HG02610 (cell line): Measurements from ENCODE around the gene SOHLH2.

Experiments used
- ATAC-seq: cut with Tn5 transposase; IDR thresholded peaks from one replicate; pipeline ENCODE4 v1.9.1; 2021; ENCODE audit warnings: mild to moderate bottlenecking, moderate library complexity; ENCODE audit not compliant: unreplicated experiment

Gene SOHLH2

DNA sequence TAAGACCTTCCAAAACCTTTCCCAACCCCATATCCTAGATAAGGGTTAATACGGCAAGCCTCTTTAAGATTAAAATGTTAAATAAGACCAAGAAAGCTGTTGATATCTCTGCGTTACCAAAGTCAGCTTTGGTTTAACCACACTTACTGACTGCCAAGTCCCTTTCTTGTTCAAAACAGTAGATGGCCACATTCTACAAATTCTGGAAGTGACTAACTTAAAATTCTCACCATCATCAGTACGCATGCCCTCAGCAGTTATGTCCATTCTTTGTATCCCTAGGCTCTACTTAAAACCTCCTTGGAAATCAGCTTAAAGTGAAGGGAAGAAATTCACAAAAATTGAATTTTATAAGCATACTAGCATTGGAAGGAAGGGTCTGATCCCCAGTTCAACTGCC lies 23.6 kb downstream of the SOHLH2 start:
- ATAC-seq = no peak

DNA sequence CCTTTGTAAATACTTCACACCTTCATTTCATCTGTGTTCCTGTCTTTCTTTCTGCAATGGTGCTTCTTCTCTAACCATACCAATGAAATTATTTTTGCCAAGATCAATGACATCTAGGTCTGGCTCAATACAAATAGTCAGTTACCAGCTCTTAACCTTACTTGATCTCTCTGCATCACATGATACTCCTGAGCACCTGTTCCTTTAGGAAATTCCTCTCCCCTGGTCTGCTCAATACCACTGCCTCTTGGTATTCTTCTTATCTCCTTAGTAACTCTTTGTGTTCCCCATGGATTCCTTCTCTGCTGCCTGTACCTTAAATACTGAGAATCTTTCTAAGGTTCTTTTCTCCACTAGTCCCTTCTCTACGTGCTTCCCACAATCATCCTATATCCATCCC lies 25.9 kb downstream of the SOHLH2 start:
- ATAC-seq = no peak

DNA sequence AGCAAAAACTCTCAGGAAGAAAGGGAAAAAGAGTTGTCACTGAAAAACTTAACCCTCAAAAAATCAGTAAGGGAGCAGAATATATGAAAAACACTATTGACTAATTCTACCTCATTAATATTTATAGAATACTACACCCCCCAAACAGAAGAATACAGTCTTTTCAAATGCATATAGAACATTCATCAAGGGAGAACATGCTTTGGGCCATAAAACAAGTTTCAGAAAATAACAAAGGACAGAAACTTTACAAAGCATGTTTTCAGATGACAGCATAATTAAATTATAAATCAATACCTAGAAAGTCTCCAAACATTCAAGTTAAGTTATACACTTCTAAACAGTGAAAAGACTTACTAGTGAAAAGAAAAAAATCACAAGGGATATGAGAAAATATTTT lies 30.5 kb downstream of the SOHLH2 start:
- no peak for ATAC-seq

DNA sequence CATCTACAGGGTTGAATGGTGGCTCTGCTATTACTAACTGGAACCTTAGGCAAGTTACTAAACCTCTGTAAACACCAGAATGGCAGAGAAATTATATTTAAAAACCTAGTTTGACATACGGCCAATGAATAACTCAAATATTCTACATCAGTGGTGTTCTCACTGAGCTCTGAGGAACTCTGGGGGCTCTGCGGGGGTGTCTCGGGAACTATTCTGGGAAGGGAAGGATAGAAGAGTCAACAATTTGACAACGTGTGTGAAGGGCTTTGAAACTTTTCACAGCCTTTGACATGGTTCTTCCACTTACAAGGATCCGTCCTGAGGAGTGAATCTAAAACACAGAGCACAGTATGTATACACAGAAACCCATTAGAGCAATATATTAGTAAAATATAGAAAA lies 38.7 kb downstream of the SOHLH2 start:
- ATAC-seq = no peak

DNA sequence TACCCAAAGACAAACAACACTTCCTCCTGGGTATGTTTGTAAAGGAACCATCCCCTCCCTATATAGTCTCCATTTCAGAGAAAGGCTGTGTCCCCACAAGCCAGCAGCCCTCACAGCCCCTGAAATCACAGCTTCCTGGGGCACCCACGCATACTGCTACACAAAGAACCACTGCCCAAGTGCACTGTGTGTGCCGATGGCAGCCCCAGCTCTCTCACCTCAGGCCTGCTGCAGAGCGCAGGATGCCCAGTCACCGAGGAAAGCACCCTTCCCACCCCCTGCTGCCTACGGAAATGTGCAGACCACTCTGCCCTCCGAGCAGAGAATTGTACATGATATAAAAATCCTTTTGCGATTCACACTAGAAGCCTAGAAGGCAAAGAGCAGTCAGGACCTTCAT lies 39.4 kb downstream of the SOHLH2 start:
- ATAC-seq = no peak

DNA sequence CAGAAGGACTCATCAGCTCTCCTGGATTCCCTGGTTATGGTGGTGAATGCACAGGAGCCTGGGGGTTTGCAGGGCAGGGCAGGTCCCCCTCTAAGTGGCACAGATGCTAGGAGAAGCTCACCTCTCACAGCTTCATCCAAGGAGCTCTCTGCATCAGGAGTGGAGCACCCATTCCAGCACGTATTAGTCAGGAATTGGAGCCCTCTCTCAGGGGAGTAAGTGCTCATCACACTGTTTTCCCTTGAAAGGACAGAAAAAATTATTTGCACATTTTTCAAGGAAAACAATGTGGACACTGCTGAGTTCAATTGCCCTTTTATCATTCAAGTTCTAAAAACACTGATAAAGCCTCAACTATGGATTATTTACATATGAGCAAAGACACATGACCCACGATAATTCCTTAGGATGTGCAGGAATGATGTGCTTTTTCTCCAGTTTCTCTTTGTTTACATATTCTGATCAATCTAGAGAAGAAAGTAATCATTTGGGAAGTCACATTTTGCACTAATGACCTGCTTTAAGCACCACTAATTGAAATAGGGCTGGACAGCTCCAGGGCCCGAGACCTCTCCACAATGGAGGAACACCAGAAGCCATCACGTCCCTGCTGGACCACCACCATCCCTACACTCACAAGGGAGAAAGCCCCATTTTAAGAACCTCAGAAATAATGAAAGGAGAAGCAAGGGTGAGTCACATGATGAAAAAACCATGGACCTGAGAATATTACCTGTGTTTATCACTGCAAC lies 40.6 kb downstream of the SOHLH2 start:
- no peak for ATAC-seq

DNA sequence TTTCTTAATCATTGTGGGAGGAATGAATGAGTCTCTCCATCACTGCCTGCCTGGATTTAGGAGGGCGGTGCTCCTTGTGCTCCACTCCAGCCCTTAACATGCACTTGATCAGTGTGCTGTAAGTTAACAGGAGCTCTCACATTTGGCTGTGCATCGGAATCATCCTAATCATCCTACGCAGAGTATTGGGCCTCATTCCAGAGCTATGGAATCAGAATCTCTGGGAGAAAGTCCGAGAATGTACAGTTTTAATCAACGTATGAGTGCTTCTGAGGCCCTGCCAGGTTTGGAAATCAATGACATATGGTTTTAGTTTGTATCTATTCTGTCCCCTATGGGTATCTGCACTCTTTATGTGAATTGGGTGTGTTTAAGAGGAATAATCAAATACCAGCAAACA lies 48.3 kb downstream of the SOHLH2 start:
- no peak for ATAC-seq

DNA sequence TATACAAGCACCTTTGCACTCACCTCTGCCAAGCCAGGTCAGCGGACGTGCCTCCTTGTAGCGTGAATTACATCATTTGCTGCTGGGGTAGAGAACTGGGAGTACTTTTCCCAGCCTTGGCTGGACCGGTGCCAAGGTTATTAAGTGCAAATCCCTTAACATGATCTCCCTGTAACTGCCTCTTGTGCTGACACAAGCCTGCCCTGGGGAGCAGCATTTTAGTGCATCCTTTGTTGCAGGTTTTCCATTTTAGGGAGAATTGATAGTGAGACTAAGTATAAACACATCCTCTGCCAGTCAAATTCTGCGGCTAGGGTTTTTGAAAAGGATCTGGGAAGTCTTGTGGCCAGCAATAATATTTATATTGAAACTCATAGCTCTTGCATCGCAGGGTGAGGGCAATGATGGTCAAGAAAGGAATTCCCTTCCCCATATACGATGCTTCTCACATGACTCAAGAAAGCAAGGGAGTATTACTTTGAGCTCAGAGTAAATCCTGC lies 50.5 kb downstream of the SOHLH2 start:
- no peak for ATAC-seq

DNA sequence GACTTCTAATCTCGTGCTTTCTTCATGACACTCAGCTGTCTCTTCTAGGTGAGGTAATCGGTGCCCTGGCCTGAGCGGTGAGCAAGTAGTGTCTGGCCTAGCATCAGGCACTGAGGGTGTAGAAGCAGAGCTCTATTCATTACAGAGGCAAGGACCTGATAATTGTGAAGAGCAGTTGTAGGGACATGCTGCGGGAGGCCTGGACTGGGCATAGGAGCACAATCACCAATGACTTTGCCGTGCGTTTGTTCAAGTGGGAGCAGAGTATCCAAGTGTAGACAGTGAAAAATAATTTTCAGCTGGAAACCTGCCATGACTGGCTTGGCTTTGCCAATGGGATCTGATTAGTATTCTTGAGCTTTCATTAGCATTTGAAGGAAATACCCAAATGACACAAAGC lies 51.1 kb downstream of the SOHLH2 start:
- ATAC-seq = no peak

DNA sequence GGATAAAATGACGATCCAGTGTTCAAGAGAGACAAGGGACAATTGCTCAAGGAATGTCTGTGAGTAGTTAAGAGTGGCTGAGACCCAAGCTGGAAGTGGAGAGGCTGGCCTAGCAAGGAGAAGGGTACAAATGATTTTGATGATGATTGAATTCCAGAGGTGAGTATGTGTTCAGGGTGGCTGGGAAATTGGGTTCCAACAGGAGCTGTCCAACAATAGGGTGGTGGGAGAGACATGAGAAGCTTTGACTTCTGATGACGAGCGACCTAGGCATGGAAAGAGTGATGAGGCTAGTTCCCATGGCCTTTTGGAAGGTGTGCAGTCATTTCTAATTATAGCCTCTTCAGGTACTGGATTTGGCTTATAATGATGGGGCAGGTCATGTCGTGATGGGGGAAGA lies 54.1 kb downstream of the SOHLH2 start:
- ATAC-seq = no peak

DNA sequence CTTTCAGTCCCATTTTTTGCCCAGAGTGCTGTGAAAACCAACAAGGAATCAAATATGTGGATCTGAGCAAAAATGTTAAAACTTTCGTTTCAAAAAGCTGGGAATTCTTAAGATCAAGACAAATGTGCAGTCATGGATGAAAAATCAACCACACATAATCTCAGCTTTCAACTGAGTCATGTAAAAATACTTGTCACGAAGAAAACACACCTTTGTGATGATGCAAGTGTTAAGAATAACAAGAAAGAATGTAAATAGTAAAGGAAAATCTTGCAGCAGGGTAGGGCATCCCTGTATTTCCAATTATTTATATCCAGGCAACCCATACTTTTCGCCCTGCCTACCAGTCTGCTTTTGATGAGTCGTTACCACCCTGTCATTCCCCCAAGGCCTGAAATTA lies 55.7 kb downstream of the SOHLH2 start:
- ATAC-seq = no peak

DNA sequence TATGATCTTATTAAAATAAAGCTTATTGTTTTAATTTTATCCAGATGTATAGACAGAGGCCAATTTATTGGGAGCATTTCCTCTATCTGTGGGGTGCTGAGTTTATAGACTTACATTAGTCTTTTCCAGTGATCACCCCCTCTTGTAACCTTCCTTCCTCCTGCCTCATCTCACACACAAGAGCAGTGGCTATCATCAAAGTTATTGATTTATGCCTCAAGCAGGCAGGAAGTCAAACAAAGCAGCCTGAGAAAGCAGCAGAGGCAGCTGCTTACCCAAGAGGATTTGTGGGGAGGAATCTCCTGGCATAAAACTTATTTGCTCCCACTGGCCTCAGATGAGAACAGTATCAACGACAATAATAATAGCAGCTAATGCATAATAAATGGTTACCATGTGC lies 56.9 kb downstream of the SOHLH2 start:
- ATAC-seq = no peak

DNA sequence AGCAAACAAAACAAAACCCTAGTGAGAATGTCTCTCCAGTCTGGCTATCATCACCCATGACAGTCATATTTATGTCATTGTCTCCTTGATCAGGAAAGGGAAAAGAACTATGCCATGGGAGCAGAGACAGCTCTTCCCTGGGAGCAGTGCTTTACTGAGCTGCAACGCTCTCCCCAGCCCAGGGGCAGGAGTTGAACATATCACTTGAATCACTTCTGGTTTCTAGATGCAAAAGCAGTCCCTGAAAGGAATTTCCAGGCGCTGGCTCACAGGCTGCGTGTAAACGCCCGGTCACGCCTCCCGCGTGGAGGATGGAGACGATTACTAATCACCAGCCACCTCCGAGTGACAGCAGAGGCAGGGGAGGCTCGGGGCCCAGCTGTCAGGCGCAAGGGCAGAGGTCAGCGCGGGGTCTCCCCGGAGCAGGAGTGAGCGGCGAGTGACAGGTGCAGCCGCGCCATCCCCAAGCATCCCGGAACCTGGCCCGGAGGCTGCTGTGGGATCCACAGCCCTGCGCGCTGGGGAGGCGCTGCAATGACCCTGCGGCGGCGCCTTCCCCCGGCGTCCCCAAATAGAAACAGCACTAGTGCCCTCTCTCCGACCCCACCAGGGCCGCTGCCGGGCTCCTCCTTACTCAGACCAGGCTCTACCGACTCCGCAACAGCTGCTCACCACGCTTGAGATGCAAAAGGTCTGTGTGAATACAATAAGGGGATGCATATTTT lies 59.6 kb downstream of the SOHLH2 start:
- no peak for ATAC-seq

DNA sequence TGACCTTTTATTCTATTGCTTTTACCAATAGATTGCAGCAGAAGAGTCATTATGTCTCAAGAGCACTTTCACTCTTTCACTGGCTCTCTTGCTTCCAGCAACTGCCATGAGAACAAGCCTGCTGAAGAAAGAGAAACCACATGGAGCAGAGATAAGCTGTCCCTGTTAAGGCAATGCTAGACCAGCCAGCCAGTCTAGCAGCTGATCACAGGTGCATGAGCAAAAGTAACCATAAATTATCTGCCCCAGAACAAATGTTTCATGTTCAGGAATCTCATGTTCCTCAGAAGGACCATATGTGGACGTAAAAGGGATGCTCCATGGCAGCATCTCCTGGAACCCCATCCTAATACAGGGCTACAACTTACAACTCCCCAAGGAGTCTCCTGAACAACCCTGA lies 62.8 kb downstream of the SOHLH2 start:
- ATAC-seq = no peak

DNA sequence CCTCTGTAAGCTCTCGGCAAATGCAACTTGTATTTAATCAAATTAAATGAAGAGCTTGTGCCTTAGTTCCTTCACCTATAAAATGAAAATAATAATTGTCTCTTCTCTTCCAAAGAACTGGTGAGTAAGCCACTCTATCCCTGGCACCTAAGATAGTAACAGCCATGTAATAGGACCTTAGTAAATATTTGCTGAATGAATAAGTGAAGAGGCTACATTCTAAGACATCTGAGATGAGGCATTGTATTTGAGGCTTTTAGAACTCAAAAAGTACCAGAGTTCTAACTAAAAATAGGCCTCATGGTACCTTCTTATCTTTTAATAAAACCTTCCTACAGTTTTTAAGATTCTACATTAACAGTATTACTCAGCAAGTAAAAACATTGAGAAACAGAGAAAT lies 65.9 kb downstream of the SOHLH2 start:
- no peak for ATAC-seq

DNA sequence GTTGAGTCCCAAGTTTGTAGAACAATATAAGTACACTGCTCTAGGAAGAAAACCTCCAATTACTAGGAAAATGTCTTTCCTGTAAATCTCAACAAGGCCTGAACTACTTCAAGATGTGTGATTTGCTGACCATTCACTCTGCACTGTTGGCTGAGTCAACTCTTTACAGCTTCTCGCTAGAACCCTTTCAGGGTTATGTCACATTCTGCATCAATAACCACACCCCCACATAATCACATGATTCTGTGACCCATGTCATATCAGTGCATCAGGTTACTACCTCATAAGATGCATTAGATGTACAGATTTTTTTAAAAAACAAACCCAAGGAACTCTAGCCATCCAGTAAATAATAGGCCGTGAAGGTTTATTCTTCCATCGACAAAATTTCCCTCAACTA lies 67.0 kb downstream of the SOHLH2 start:
- ATAC-seq = no peak

DNA sequence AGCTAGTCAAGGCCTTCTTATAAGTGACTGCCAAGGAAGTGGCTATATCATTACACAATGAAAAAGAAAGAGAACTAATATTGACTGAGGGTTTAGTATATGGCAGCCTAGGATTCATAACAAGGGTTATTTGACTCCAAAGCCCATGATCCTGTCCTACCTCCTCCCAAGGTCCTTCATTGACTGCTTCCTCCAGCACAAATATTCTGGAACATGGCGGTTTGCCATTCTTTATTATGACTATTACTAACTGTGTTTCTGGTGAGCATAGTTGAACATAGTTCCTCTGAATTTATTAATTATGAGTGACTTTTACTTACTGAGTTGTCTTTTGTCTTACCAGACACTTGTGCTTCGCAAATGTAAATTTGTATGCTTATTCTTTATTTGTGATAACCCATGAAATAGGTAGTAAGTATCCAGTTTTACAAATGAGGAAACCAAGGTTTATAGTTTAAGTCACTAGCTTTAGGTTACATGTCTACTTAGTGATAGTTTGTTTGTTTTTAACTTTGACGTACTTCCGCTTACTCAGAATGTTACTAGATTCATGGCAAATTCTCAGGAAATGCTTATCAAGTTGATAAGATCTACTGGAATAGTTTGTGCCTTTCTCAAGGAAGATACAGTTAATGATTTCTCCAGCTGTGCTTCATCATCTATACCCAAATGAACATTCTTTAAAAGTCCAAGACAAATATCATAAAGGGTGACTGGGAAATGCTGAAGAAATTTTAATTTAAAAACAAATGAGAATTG lies 67.7 kb downstream of the SOHLH2 start:
- no peak for ATAC-seq

DNA sequence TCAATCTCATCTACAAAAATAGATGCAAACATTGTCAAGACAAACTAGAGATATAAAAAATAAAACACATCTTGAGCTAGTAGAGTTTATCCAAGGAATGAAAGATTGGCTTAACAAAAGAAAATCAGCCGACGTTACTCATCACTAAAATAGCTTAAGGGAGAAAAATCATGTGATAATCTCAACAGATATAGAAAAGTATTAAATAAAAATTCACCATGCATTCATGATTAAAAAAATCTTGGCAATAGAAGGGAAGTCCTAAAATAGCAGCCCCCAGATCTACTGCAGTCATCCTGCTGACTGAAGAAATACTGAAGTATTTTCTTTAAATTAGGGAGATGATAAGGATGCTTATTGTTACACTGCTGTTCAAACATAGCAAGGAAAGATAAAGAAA lies 70.6 kb downstream of the SOHLH2 start:
- no peak for ATAC-seq

DNA sequence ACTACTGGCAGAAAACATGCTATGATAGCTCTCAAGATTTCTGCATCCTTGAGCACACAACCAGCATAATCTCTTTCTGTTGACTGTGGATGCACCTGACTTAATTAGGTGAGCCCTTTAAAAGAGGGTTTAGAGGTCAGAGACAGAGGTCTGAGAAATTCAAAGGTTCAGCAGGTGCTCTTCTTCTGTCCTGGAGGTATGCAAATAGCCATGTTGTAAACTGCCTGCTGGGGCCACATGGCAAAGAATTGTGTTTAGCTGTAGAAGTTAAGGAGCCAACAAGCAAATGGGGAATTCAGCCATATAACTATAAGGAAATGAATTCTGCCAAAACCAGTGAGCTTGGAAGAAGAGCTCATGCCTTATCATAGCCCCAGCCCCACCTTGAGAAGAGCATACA lies 71.6 kb downstream of the SOHLH2 start:
- ATAC-seq = no peak

DNA sequence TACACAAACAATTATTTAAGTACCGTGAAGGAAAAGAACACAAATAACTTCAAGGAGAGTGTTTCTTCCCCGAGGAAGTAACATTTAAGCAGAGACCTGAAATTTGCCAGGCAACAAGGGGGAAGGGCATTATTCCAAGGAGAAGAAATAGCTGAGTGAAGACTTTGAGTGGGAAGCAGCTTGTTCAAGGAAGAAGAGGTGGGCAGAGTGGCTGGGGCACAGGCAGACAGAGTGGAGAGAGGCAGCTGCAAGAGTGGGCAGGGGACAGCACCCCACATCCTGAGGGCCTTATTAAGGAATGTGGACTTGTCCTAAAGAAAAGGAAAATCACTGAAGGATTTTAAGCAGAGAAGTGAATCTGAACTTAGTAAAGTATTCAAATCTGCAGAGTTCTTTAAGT lies 78.5 kb downstream of the SOHLH2 start:
- ATAC-seq = no peak

DNA sequence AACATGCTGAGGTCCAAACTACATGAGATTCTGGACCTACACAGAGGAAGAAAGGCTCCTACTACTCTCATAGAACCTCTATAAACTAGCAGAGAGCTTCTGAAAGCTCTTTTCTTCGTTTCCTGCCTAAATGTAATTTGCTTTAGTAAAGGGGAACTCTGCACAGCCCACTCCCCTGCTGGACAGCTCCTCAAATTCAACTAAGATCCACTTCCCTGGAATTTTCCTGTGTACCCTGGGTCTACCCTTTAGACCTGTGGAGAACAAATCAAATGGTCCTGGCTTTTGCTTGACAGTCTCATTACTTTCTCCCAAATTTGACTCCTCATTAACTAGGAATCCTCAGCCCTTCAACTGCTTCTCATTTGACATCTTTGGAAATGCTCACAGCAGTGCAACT lies 79.7 kb downstream of the SOHLH2 start:
- no peak for ATAC-seq
